Effector memory CD4-positive, alpha-beta T cell (primary cell): ENCODE results near the gene GALNT17.

ENCODE experiments used
- DNase-seq, 3 donors: peaks; one replicate each; pipeline ENCODE4 v3.0.0-alpha.2; 2020
- H3K27ac ChIP-seq: 2 replicates; pipeline ENCODE4 v1.7.0; 2013; ENCODE audit warnings: mild to moderate bottlenecking, low read length, moderate library complexity; ENCODE audit not compliant: insufficient read depth, poor library complexity, severe bottlenecking
- H3K27me3 ChIP-seq: replicated peaks from 2 replicates; pipeline ENCODE4 v1.7.0; 2013; ENCODE audit warnings: mild to moderate bottlenecking, low read length; ENCODE audit not compliant: insufficient read depth, control insufficient read depth, poor library complexity, severe bottlenecking
- H3K36me3 ChIP-seq: 2 replicates; pipeline ENCODE4 v1.7.0; 2013; ENCODE audit warnings: mild to moderate bottlenecking, low read length, moderate library complexity; ENCODE audit not compliant: control insufficient read depth, insufficient read depth
- H3K4me1 ChIP-seq: 2 replicates; pipeline ENCODE4 v1.7.0; 2013; ENCODE audit warnings: low read length, mild to moderate bottlenecking; ENCODE audit not compliant: control insufficient read depth, insufficient read depth, poor library complexity, severe bottlenecking
- H3K4me3 ChIP-seq: 2 replicates; pipeline ENCODE4 v1.7.0; 2013; ENCODE audit warnings: low read length, low read depth, mild to moderate bottlenecking; ENCODE audit not compliant: insufficient read depth, poor library complexity, severe bottlenecking
- H3K9me3 ChIP-seq: 2 replicates; pipeline ENCODE4 v1.7.0; 2013; ENCODE audit warnings: mild to moderate bottlenecking, low read length, moderate library complexity; ENCODE audit not compliant: control insufficient read depth

Gene GALNT17

DNA sequence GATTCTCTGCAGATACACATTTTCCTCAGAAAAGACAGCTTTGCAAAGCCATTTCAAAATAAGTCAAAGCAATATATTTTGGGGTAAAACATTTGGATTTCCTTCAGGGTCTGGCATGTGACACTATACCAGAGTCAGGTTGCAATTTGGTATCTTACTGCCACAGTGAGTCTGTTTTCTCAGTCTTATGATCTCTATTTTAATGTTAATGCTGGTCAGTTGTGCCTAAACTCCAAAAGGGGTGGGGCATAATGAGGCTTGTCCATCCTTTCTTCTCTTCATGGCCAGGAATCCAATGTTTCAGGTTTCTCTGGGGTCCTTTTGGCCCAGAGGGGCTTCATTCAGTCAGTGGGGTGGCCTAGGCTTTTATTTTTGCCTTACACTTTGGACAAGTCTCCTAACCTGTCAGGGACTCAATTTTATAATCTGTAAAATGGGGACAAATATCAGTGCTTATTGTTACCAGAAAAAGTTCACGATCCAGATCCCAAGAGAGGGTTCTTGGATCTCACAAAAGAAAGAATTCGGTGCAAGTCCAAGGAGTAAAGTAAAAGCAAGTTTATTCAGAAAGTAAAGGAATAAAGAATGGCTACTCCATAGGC, 341.5 kb downstream of the GALNT17 start:
- DNase-seq, result no peak
- H3K9me3 ChIP-seq, result no peaks in the 10 kb centered on the region
- no peak overlapping the region for H3K4me3 ChIP-seq
- no peak overlapping the region for H3K27ac ChIP-seq
- H3K36me3 ChIP-seq, result no peaks in the 10 kb centered on the region
- no peaks in the 10 kb centered on the region for H3K4me1 ChIP-seq
- H3K27me3 ChIP-seq, result no peaks in the 10 kb centered on the region

DNA sequence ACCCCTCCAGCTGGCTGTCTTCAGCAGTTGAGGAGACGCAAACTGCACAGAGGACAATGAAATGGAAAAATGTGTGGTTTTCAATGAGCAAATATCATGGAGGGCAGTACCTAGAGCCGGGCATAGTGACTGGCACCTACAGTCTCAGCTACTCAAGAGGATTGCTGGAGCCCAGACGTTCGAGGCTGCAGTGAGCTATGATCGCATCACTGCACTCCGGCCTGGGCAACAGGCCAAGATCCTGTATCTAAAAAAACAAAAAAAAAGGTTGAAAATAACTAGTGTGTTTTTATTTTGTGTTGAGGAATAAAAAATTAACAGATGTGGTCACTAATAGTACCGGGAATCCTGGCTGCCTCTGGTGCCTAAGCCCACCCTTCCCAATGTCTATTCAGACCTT, 345.5 kb downstream of the GALNT17 start:
- H3K27ac ChIP-seq, result no peak overlapping the region
- DNase-seq, result no peak
- no peaks in the 10 kb centered on the region for H3K4me1 ChIP-seq
- H3K9me3 ChIP-seq, result no peaks in the 10 kb centered on the region
- H3K27me3 ChIP-seq, result no peaks in the 10 kb centered on the region
- no peaks in the 10 kb centered on the region for H3K36me3 ChIP-seq
- H3K4me3 ChIP-seq, result no peak overlapping the region

DNA sequence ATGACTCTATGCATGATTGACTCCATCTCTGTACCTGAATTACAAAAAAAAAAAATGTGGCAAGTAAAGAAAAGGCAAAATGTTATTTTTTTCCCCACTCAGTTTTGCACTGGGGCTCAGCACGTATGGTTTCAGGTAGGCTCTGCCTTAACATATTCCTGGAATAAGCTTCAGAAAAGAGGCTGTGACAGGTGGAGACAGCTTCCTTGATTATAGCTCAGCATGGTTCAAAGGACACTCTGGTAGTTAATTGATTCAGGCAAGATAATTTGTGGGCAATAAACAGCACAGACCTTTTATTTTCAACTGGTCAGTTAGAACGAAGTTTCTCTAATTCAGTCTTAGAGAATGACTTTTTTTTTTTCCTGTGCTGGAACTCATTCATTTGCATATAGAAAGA, 347.3 kb downstream of the GALNT17 start:
- no peaks in the 10 kb centered on the region for H3K9me3 ChIP-seq
- no peak for DNase-seq

DNA sequence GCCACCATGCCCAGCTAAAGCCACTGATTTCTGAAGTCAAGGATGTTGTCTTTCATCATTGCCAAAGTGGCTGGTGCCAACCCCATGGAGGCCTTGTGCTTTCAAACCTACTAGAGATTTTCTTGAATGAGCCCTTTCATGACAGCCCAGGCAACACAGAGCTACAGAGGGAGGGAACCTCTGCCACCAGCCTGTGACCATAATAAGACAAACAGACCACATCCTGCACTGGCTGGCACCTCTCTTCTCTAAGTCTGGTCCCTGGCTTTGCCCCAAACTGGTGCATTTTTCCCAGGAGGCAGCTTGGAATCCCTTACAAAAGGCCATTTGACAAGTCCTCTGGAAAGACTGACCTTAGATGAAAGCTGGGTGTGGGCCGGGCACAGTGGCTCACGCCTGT, 348.8 kb downstream of the GALNT17 start:
- no peaks in the 10 kb centered on the region for H3K36me3 ChIP-seq
- no peak overlapping the region for H3K4me3 ChIP-seq
- no peak for DNase-seq
- H3K27ac ChIP-seq, result no peak overlapping the region
- H3K9me3 ChIP-seq, result no peaks in the 10 kb centered on the region
- no peaks in the 10 kb centered on the region for H3K4me1 ChIP-seq
- H3K27me3 ChIP-seq, result no peaks in the 10 kb centered on the region

More for the DNA sequence above, 347.3 kb downstream of the GALNT17 start:
- no peak overlapping the region for H3K27ac ChIP-seq
- no peaks in the 10 kb centered on the region for H3K4me1 ChIP-seq
- no peaks in the 10 kb centered on the region for H3K27me3 ChIP-seq
- no peaks in the 10 kb centered on the region for H3K36me3 ChIP-seq
- no peak overlapping the region for H3K4me3 ChIP-seq

- no peak for DNase-seq
- no peak overlapping the region for H3K27ac ChIP-seq
- H3K27me3 ChIP-seq, result no peaks in the 10 kb centered on the region
- H3K4me1 ChIP-seq, result no peaks in the 10 kb centered on the region
- H3K4me3 ChIP-seq, result no peak overlapping the region
- H3K9me3 ChIP-seq, result no peaks in the 10 kb centered on the region
- H3K36me3 ChIP-seq, result no peaks in the 10 kb centered on the region
Measured at GRCh38 chr7:71482284-71482683, 350.3 kb downstream of the GALNT17 start.

GRCh38 chr7:71484380-71484779, 352.4 kb downstream of the GALNT17 start:
- Histone ChIP-seq H3K4me1 (no peaks in the 10 kb centered on the region), H3K9me3 (no peaks in the 10 kb centered on the region), H3K4me3 (no peak overlapping the region), H3K27me3 (no peaks in the 10 kb centered on the region), H3K27ac (no peak overlapping the region), H3K36me3 (no peaks in the 10 kb centered on the region)
- DNase-seq, result no peak

- Histone ChIP-seq H3K27ac (no peak overlapping the region), H3K4me3 (no peak overlapping the region), H3K27me3 (no peaks in the 10 kb centered on the region), H3K9me3 (no peaks in the 10 kb centered on the region), H3K4me1 (no peaks in the 10 kb centered on the region), H3K36me3 (no peaks in the 10 kb centered on the region)
- DNase-seq, result no peak
Measured at GRCh38 chr7:71485586-71485985, 353.6 kb downstream of the GALNT17 start.

- no peaks in the 10 kb centered on the region for H3K27me3 ChIP-seq
- DNase-seq, result no peak
- no peaks in the 10 kb centered on the region for H3K36me3 ChIP-seq
- no peaks in the 10 kb centered on the region for H3K9me3 ChIP-seq
- no peak overlapping the region for H3K4me3 ChIP-seq
- no peaks in the 10 kb centered on the region for H3K4me1 ChIP-seq
- no peak overlapping the region for H3K27ac ChIP-seq
Measured at GRCh38 chr7:71486414-71486813, 354.5 kb downstream of the GALNT17 start.

DNA sequence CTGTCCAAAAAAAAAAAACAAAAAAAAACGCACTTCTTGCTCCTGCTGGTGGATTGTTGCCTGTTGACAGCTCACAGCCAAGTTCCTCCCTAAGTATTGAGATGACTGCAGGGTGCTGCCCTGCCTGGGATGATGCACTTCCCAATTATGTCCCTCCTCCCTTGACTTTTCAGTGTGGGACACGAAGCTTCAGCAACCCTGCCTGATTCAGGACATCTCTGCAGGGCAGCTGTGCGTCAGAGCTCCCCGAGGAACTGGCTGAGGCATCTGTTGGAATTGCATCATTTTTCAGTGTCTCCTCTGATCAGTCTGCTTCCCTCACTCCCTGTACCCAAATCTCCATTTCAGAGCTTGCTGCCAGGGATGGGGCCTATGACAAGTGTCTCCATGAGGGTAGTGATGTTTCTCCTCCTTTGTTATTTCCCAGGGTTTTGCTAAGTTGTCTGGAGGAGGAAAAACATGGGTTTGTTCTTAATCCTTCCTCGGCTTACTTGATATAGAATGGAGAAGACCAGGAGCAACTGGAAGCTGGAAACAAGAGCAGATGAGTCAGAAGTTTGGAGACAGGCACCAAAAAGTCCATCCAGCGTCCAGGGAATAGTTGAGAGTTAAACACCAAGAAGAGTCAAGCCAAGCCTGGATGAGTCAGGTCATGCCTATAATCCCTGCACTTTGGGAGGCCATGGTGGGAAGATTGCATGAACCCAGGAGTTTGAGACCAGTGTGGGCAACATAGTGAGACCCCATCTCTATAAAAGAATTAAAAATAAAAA, 355.1 kb downstream of the GALNT17 start:
- Histone ChIP-seq H3K27me3 (no peaks in the 10 kb centered on the region), H3K4me3 (no peak overlapping the region), H3K4me1 (no peaks in the 10 kb centered on the region), H3K9me3 (no peaks in the 10 kb centered on the region), H3K36me3 (no peaks in the 10 kb centered on the region), H3K27ac (no peak overlapping the region)
- no peak for DNase-seq

DNA sequence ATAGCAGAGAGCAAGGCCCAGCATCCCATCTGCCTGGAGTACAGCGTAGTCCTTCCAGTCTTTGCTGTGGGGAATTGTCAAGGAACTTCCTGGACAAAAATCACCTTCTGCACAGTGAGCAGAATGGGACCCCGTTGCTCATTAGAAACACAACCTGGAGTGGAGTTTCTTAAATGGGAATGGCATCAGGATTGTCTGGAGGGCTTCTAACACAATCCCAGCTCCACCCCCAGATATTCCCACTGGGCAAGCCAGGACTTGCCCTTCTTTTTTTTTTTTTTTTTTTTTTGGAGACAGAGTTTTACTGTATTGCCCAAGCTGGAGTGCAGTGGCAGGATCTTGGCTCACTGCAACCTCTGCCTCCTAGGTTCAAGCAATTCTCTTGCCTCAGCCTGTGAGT, 356.4 kb downstream of the GALNT17 start:
- Histone ChIP-seq H3K27ac (no peak overlapping the region), H3K36me3 (no peaks in the 10 kb centered on the region), H3K4me1 (no peaks in the 10 kb centered on the region), H3K27me3 (no peaks in the 10 kb centered on the region), H3K4me3 (no peak overlapping the region), H3K9me3 (no peaks in the 10 kb centered on the region)
- DNase-seq, result no peak
